Measurements from ENCODE around the gene CCDC81.
"Not testable (repeated sequence)": the region's sequence is repeated elsewhere in the genome, so short reads cannot be mapped to it uniquely, and the experiment has no call there.

The CCDC81 gene

DNA sequence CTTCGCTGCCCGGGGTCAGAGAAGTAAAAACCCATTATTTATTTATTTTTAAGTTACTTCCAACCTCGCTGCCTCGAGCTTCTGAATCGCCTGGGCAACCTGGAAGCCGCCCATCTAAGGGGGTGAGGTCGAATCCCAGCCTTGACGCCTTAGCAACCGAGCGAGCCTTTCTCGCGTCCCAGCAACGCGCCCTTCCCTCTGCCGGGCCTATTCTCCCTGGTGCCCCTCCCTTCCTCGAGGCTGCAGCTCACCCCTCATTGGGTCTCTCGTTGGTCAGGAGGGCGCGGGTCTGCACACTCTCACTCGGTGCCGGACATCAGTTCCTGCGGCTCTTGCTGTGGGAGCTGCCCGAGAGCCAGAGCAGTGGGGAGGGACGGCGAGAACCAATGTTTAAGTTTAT is at the start of gene CCDC81:
TSS of gene CCDC81 (plus strand) at position 302 of the 400 bp plus-strand sequence. CDS start 277 bp downstream, outside the sequence.
- no peak for DNase-seq

DNA sequence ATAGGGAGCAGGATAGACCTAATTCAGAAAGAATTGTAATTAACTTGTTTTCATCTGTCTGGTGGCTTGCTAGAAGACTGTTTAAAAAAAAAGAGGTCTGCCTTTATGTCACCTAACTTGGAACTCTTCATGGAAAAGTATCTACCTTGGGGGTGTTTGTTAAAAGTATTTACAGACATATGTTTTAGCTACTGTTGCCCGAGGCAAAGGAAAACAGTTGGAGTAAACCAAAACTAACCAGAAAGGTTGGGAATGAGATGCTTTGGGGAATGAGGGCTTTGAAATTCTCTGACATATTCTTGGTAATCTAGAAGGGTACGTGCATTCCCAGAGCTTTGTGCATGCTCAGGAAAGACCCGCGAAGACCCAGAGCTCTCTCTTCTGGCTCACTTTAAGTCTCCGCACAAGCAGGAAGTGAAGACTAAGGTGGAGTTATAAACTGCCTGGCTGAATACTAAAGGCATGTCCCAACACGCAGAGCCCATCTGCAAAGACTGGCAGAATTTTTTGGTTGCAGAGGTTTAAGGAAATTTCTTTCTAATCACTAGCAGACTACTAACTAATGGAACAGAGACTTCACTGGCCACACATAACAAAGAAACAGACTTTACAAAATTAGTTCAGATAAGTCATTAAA is 39.4 kb upstream of the CCDC81 start:
- DNase-seq: no peak

DNA sequence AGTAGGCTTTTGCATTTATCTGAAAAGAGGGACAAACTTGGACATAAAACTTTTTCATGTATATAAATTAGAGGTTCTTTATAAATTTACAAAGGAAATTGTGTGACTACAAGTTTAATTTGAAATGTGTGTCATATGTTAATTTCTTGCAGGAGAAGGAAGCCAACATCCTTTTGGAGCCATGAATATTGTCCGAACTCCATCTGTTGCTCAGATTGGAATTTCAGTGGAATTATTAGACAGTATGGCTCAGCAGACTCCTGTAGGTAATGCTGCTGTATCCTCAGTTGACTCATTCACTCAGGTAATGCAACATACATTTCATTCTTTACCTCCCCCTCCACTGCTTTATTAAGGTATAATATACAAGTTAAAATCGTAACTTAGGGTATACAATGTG is 37.5 kb upstream of the CCDC81 start:
- no peak for DNase-seq

DNA sequence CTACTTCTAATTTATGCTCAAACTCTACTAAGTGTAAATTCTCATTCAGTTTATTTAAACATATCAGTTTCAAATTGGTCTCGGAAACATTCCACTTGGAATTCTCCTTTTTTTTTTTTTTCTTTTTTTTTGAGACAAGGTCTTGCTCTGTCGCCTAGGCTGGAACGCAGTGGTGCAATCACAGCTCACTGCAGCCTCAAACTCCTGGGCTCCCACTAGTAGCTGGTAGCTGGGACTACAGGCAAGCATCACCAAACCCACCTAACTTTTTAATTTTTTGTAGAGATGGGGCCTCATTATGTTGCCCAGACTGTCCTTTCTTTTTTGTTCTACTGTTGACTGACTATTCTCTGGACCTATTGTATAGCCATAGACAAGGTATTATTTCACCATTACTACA is 33.3 kb upstream of the CCDC81 start:
- DNase-seq: no peak

DNA sequence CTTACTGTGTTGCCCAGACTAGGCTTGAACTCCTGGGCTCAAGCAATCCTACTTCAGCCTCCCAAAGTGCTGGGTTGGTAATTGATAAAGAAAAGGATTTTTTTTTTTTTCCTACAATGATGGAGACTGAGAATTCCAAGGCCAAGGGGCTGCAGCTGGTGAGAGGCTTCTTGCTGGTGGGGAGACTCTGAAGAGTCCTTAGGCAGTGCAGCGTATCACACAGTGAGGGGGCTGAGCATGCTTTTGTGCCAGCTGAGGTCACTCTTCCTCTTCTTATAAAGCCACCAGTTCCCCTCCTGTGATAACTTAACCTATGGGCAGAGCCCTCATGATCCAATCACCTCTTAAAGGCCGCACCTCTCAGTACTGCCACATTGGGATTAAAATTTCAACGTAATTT is 28.2 kb upstream of the CCDC81 start:
- no peak for DNase-seq

DNA sequence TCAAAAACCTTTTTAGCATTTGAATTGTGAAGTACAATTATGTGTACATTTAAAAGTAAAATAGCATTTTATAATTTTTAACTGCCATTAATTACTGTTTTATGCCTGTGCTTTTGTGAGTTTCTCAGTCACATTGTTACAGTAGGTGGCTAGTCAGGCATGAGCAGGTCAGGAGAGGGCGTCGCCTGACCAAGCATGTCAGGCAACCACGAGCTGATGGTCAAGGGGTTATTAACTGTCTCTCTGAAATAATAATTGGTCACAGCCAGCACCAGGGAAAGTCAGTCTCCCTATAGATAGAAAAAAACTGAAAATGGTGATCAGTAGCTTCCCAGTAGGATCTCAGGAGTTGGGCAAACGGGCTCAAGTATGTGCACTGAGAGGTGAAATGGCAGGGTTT is 19.4 kb upstream of the CCDC81 start:
- no peak for DNase-seq

DNA sequence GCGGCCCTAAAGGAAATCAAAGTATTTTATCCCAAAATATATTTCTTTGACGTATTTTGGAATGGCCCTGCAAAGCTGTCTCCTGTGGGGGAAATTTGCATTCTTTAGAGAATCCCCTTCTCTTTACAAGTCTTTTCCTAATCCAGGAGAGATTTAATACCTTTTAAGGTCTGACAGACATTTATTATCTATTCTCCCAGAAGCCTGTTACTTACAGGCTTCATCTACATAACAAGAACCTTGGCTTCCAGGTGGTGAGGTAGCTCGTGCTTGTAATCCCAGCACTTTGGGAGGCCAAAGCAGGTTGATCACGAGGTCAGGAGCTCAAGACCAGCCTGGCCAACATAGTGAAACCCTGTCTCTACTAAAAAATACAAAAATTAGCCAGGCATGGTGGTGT is 17.3 kb upstream of the CCDC81 start:
- DNase-seq: not testable (repeated sequence)

DNA sequence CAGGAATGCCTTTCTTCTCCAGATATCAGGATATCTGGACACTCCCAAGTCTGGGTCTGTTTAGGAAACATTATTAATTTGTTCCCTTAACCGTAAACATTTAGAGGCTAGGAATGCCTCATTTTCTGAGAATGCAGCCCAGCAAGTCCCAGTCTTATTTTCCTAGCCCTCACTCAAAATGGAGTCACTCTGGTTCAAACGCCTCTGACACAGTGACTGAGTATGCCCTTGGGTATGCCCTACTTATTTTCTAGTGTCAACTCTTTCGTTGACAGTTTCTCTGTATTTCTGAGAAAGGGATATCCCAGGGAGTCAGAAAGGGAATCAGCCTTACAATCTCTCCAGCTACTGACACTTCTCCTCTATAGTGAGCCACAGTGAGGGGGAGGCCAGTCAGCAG is 16.0 kb upstream of the CCDC81 start:
- no peak for DNase-seq

DNA sequence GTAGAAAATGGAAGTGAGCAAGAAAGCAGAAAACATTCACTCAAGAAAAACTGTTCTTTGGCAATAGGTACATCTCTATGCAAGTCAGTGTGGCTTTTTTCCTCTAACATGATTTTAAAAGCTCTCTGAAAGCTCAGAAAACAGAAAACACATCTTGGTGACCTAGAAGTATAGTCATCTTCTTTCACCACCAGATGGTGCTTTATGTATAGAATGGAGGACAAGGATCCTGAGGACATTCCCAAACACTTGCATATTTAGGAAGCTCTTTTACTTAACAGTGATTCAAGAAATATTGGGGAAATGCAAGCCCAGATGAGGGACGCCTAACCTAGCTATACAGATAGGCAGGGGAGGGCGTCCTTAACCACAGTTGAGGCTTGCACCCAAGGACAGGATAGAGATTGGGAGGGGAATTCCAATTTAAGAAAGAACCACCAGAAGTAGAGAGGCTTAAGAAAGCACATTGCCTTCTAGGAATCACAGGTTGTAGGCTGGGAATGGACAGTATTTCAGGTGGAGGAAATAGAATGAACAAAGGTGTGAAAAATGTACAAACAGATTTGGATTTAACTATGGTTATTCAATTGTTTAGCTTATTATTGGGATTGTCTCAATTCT is 13.8 kb upstream of the CCDC81 start:
- DNase-seq: no peak

DNA sequence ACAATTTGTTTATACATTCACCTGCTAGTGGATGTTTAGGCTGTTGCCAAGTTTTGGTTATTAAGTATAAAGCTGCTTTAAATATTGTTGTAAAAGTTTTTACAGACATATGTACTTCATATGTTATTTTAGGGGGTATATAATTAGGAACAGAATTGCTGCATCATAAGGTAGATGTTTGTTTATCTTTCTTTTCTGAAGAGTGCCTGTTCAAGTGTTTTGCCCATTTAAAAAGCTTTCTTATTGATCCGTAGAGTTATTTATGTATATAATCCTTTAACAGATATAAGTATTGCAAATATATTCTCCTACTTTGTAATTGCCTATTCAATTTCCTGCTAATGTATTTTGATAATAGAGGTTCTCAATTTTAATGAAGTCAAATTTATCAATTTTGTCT is 11.3 kb upstream of the CCDC81 start:
- DNase-seq: no peak

DNA sequence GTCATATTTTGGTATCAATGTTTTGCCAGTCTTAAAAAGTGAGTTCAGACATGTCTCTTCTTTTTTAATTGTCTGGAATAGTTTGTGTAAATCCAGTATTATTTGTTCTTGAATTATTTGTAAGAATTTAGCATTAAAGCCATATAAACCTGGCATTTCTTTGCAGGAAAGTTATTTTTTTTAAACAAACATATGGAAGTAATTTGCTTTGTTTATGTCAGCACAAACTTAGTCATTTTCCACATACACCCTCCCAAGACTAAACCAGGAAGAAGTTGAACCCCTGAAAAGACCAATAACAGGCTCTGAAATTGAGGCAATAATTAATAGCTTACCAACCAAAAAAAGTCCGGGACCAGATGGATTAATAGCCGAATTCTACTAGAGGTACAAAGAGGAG is 9.1 kb upstream of the CCDC81 start:
- no peak for DNase-seq

DNA sequence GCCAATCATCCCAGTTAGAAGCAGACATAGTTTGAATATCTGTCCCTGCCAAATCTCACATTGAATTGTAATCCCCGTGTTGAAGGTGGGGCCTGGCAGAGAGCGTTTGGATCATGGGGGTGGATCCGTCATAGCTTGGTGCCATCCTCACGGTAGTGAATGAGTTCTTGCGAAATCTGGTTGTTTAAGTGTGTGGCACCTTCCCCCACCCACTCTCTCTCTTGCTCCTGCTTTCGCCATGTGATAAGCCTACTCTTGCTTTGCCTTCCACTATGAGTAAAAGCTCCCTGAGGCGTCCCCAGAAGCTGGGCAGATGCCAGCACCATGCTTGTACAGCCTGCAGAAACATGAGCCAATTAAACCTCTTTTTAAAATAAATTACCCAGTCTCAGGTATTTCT is 5.0 kb upstream of the CCDC81 start:
- DNase-seq: no peak

DNA sequence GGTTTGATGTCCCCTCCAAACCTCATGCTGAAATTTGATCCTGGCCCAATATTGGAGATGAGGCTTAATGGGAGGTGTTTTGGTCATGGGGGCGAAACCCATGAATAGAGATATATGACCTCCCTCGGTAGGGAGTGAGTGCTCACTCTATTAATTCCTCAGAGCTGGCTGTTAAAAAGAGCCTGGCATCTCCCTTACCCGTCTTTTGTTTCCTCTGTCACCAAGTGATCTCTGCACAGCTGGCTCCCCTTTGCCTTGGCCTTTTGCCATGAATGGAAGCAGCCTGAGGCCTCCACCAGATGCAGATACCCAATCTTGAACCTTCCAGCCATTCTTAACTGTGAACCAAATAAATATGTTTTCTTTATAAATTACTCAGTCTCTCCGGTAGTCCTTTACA is 4.5 kb upstream of the CCDC81 start:
- no peak for DNase-seq

DNA sequence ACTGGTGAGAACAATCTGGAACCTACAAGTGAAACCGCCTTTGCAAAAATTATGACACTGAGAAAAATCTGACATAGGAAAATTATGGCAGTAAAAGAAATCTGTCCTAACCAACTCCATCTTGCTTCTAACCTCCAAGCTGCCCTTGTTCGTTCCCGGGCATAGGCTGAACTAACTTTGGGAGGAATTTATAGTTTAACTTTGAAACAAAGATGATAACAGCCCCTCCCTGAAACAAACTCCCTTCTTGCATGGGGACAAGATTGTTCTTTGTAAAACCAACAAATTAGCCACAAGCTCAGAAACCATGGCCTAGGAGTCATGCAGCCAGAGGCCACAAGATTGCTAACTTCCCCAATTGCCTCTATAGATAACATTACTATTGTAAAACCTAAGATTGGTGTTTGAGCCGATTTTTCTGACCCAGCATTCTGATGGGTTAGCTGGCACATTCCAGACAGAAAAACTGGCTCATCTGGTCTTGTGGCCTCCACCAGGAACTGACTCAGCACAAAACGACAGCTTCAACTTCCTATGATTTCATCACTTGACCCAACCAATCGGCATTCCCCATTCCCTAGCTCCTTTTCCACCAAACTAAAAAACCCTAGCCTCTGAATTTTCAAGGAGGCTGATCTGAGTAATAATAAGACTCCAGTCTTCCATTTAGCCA is 3.6 kb upstream of the CCDC81 start:
- no peak for DNase-seq

DNA sequence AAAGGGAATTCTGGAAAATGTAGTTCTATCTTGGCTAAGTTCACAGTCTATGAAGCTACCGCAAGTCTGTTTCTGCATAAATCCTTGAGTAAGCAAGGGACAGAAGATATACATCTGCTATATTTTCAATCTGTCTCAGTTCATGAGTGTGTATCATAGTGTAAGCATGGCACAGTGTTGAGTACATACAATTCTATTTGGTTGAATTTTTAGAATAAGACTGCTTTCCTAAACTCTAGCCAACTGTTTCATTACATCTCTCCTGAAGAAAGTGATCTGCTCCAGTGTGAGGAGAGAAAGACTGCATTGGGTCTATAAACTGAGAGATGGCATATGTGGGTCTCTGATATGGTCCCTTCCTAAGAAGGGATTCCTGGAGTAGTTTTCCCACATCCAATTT is 2.6 kb upstream of the CCDC81 start:
- no peak for DNase-seq

DNA sequence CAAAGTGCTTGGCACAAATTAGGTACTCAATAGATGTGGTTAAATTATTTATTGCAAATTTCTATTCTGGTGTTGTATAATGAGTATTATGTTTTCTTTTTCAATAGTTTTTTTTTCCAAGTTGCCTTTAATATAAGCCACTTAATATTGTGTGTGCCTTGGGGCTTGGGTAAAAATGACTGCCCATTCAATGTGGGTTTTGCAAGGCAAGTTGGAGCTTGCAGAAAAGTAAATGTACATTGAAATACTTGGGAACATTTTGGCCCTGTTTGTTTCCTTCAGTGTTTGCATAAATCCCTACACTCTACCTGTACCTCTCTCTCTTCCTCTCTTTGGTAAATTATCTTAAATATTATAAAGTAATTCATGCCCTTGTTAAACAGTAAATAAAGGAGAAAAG is 2.1 kb upstream of the CCDC81 start:
- DNase-seq: no peak

DNA sequence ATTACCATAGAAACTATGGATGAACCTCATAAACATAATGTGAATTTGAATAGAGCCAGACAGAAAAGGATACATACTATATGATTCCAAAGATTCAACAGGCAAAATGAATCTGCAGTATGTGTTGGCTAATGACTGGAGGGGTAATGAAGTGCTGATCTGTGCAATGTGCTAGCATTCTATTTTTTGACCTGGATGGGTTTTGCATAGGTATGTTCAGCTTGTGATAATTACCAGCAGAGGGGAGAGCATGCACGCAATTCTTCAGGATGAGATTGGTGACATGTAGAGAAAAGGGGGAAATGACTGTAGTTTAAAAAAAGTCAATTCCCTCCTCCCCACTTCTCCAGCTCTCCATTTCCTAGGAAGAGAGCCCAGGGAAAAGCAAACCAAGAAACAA is 618 bp upstream of the CCDC81 start:
- no peak for DNase-seq

DNA sequence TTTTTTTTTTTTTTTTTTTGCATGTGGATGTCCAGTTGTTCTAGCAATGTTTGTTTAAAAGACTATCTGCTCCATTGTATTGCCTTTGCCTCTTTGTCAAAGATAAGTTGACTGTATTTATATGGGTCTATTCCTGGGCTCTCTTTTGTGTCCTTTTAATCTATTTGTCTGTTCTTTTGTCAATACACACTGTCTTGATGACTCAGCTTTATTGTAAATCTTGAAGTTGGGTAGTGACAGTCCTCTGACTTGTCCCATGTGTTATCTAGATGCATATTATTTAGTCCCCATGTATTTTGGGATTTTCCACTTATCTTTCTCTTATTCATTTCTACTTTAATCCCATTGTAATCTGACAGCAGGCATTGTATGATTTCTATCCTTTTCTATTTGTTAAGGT is 3.3 kb downstream of the CCDC81 start:
- DNase-seq: no peak

DNA sequence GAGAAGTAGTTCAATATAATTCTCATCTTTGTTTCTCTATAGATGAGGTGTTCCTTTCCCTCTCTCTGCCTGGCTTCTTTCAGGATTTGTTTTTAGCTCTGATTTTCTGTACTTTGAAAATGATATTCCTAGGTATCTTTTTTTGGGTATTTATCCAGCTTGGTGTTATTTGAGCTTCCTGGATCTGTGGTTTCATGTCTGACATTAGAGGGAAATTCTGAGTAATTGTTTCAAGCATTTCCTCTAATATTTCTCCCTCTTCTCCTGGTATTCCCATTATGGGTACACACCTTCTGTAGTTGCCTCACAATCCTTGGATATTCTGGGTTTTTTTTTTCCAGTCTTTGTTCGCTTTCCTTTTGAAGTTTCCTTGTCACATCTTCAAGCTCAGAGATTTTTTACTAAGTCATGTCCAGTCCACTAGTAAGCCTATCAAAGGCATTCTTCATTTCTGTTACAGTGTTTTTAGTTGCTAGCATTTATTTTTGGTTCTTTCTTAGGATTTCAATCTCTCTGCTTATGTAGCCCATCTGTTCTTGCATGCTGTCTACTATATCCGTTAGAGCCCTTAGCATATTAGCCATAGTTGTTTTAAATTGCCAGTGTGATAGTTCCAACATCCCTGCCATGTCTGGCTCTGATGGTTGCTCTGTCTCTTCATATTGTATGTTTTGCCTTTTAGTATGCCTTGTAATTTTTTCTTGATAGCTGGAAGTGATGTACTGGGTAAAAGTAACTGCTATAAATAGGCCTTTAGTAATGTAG is 5.8 kb downstream of the CCDC81 start:
- no peak for DNase-seq

DNA sequence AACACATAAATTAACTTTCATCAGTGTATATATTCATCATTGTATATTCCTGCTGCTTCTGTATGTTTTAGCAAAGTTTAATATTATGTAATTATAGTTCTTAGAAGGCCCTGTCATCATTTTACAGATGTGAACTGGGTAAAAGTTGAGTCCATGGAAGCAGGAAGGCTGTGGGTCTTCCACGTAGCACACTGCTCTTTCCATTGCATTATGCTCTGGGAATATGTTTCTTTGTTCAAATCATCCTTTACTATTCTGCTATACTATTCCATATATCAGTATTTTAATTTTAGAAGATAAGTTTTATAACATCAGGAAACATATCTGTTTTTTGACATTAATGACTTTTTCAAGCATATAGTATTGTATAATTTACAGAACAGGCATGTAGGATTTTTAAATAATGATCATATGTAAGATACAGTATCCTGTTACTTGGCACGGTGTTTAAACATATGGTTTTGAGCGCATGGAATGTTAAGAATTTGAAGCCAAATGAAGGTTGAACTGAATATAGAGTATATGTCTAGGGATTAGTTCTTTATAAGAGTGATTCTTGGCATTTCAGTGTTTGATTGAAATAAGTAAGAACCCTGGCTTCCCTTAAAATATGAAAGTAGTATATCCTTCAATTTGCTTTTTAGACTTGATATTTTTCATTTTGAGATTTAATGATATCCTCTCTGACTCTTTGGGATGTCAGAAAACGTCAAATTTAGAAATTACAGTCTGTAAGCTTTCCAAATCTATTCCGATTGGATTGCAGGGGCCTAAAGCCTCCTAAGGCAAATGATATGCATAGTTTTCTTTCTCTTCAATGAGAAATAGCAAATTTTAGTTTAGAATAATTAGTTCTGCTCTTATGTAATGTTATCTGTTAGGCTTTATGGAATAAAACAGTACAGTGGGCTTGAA is 8.6 kb downstream of the CCDC81 start:
- no peak for DNase-seq

DNA sequence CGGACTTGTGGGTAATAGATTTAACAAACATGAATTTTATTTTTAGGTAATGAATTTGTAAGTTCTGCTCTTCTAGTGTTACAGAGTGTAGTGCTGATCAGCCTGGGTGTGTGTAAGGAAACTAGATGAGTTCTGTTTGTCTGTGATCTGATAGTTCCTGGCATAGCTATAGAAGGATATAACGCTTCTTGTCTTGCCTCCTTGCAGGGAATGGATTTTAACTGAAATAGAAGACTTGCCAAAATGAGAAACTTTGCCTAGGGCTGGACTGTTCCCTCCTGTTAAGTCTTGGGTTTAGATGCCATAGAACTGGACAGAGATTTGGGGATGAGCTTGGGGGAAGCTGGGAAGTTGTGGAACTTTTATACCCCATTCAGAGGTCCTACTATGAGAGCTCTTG is 11.6 kb downstream of the CCDC81 start:
- DNase-seq: no peak

DNA sequence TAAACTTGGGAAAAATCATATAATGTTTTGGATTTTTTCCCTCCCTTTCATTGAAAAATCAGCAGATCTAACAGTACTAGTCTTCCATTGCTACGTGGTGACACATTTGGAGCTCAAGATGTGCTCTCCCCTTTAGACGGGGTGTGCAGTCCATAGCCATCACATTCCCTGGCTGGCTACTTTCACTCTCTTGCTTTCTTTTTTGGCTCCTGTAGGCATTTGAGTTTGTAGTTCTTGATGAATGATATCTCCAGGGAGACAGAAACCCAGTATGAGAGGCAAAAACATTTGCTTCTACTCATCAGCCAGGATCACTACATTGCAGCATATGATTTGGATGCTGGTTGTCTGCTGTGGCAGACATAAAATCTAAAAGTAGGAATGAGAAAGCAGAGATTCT is 12.1 kb downstream of the CCDC81 start:
- DNase-seq: no peak

DNA sequence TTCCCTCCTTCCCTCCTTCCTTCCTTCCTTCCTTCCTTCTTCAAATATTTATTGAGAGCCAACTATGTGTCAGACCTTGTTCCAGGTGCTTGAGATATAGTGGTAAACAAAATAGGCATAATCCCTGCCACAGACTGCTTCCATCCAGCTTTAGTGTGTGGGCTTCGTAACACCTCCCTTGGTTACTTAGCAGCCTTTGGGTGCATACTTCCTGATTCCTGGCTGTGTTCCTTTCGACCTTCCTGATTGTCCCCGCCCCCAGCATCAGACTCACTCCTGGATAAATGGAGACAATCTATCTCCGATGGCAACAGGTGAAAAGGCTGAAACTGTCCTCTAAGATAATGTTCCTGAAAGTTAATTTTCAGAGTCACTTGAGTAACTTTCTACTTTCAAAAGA is 13.5 kb downstream of the CCDC81 start:
- DNase-seq: no peak
